Mucosa of stomach (tissue), 1 donor: ENCODE data around the gene GPC4.
"Not testable (repeated sequence)": the region's sequence is repeated elsewhere in the genome, so short reads cannot be mapped to it uniquely, and the experiment has no call there.

ENCODE experiments used
- H3K27me3 ChIP-seq: one replicate; pipeline ENCODE4 v1.7.0; 2013; ENCODE audit warnings: mild to moderate bottlenecking, low read length; ENCODE audit not compliant: control insufficient read depth, insufficient read depth
- H3K36me3 ChIP-seq: one replicate; pipeline ENCODE4 v1.7.0; 2013; ENCODE audit warnings: low read length; ENCODE audit not compliant: control insufficient read depth, insufficient read depth
- H3K4me1 ChIP-seq: one replicate; pipeline ENCODE4 v1.7.0; 2013; ENCODE audit warnings: mild to moderate bottlenecking, low read length; ENCODE audit not compliant: control insufficient read depth, insufficient read depth
- H3K4me3 ChIP-seq: one replicate; pipeline ENCODE4 v1.7.0; 2013; ENCODE audit warnings: low read length
- H3K9ac ChIP-seq: one replicate; pipeline ENCODE4 v1.7.0; 2013; ENCODE audit warnings: mild to moderate bottlenecking, low read length, moderate library complexity
- H3K9me3 ChIP-seq: one replicate; pipeline ENCODE4 v1.7.0; 2013; ENCODE audit warnings: mild to moderate bottlenecking, low read length, moderate library complexity; ENCODE audit not compliant: control insufficient read depth
- donor health status: Pancreatic carcinoma.

The GPC4 gene

DNA sequence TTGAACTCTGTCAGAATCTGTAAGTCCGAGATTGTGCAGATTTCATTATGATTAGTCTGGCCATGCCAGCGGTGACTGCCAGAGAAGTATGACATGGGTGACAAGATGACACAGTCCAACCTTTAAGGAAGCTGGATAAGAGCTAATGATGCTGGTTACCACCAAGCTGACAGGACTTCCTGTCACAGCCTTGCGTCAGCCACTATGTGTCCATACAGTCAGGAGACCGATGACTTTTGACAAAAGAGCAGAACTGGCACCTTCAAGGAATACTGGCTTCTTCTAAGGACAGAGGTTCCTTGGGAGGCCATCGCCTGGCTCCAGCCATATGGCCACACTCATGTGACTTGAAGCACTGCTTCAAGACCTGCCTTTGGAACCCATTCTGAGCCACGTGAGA is 129.9 kb downstream of the GPC4 start:
- no peaks in the 10 kb centered on the region for H3K36me3 ChIP-seq
- no peaks in the 10 kb centered on the region for H3K27me3 ChIP-seq
- H3K9me3 ChIP-seq, result no peaks in the 10 kb centered on the region
- H3K4me3 ChIP-seq, result no peak overlapping the region
- H3K9ac ChIP-seq, result no peak overlapping the region
- no peaks in the 10 kb centered on the region for H3K4me1 ChIP-seq

DNA sequence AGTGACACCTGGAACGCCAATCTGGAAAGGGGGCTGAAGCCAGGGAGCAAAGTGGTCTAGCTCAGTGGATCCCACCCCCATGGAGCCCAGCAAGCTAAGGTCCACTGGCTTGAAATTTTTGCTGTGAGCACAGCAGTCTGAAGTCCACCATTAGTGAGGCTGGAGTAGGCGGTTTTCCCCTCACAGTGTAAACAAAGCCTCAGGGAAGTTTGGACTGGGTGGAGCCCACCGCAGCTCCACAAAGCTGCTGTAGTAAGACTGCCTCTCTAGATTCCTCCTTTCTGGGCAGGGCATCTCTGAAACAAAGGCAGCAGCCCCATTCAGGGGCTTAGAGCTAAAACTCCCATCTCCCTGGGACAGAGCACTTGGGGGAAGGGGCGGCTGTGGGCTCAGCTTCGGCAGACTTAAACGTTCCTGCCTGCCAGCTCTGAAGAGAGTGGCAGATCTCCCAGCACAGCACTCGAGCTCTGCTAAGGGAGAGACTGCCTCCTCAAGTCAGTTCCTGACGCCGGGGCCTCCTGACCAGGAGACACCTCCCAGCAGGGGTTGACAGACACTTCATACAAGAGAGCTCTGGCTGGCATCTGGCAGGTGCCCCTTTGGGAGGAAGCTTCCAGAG is 136.1 kb downstream of the GPC4 start:
- not testable (repeated sequence) for H3K36me3 ChIP-seq, H3K9me3 ChIP-seq, H3K27me3 ChIP-seq, H3K4me3 ChIP-seq, H3K9ac ChIP-seq, H3K4me1 ChIP-seq

DNA sequence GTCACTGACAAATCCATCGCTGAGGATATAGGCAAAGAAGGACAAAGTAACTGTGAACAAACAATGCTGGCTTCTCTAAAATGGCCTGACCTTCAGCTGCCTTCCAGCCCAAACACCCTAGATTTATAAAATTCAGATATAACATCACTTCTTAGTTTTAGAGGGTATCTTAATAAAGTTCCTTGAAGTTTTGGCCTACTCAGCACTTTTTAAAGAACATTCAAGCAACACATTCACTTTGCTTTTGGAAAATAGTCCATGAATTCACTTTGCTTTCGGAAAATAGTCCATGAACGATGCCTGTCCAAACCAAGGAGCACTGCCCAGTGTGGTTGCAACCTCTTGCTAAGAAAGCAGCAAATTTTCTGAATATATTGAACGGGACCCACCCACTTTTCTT is 142.1 kb downstream of the GPC4 start:
- Histone ChIP-seq H3K9ac (no peak overlapping the region), H3K27me3 (no peaks in the 10 kb centered on the region), H3K36me3 (no peaks in the 10 kb centered on the region), H3K9me3 (no peaks in the 10 kb centered on the region), H3K4me1 (no peaks in the 10 kb centered on the region), H3K4me3 (no peak overlapping the region)

DNA sequence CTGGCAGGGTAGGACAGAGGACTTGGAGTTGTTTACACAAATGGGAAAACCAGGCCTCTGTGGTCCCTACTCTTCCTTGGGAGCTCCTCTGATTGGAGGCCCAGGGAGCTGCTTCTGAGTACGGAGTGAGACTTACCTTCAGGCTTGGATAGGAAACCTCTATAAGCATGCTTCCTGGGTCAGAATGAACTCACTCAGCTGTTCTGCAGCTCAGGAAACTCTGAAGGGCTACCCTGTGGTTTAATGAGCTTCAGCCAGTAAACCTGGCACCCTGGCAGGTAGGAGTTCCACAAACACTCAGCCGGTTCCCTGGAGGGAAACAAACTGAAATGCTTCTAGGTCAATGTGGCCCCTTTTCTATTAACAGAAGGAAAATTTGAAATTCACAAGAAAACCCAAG is 146.1 kb downstream of the GPC4 start:
- Histone ChIP-seq H3K27me3 (no peaks in the 10 kb centered on the region), H3K9ac (no peak overlapping the region), H3K36me3 (no peaks in the 10 kb centered on the region), H3K4me1 (no peaks in the 10 kb centered on the region), H3K9me3 (no peaks in the 10 kb centered on the region), H3K4me3 (no peak overlapping the region)

DNA sequence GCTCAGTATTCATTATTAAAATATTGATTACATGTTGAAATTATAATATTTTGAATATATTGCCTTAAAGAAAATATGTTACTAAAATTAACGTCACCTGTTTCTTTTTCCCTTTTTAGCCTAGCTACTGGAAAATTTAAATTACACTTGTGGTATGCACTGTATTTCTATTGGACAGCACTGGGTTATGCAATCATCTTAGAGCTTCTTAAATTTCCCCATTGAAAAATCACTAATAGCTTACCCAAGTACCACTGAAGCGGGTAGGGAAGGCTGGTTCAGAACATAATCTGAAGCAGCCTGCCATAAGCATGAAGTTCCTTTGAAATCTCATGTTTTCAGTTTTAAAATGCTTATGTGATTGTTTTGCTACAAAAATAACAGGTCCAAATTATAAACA is 147.7 kb downstream of the GPC4 start:
- Histone ChIP-seq H3K27me3 (no peaks in the 10 kb centered on the region), H3K4me3 (no peak overlapping the region), H3K9me3 (no peaks in the 10 kb centered on the region), H3K36me3 (no peaks in the 10 kb centered on the region), H3K9ac (no peak overlapping the region), H3K4me1 (no peaks in the 10 kb centered on the region)

DNA sequence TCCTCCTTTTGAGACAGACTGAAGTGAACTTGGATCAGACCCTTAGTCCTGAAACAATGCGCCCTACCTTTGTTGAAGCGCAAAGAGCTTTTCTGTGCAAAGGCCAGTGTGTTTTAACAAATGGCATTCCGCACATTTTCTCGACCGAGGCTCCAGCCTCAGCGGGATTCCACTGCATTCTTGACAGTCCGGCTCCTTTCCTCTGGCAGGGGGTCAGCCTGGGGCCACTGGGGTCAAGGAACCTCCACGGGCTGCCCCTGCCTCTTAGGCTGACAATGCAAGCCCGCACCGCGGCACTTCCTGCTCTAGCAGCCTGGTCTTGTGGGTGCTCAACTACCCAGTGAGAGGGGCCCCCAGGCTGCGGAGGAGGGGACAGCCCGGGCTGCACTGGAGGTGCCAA is 150.0 kb downstream of the GPC4 start:
- Histone ChIP-seq H3K9ac (no peak overlapping the region), H3K4me1 (no peaks in the 10 kb centered on the region), H3K4me3 (no peak overlapping the region), H3K27me3 (no peaks in the 10 kb centered on the region), H3K36me3 (no peaks in the 10 kb centered on the region), H3K9me3 (no peaks in the 10 kb centered on the region)

DNA sequence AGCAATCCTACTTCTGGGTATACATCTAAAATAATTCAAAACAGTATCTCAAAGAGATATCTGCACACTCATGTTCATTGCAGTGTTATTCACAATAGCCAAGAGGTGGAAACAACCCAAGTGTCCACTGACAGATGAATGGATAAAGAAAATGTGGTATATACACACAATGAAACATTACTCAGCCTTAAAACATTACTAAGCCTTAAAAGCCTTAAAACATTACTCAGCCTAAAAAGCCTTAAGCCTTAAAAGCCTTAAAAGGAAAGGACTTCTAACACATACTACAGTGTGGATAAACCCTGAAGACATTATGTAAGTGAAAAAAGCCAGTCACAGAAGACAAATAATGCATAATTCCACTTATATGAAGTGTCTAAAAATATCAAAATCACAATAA is 156.8 kb downstream of the GPC4 start:
- H3K36me3 ChIP-seq, result no peaks in the 10 kb centered on the region
- H3K9me3 ChIP-seq, result no peaks in the 10 kb centered on the region
- no peak overlapping the region for H3K4me3 ChIP-seq
- H3K27me3 ChIP-seq, result no peaks in the 10 kb centered on the region
- no peaks in the 10 kb centered on the region for H3K4me1 ChIP-seq
- H3K9ac ChIP-seq, result no peak overlapping the region

DNA sequence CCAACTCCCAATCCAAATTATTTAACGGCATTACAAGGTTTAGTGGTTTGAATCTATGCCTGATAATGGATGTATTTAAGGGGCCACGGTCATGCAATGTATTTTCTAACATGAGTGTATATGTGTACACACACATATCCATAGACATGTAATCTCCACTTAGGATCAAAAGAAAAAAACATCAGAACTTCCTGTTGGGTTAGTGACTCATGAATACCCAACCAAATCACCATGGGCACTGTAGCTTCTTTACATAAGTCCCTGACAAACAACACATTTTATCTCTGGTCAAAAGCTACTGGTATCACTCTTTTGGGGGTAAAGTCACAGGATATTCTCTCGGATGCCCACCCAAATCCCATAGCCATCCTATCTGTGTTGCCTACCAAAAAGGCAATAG is 160.6 kb downstream of the GPC4 start:
- Histone ChIP-seq H3K9me3 (no peaks in the 10 kb centered on the region), H3K4me3 (no peak overlapping the region), H3K27me3 (no peaks in the 10 kb centered on the region), H3K9ac (no peak overlapping the region), H3K36me3 (no peaks in the 10 kb centered on the region), H3K4me1 (no peaks in the 10 kb centered on the region)

DNA sequence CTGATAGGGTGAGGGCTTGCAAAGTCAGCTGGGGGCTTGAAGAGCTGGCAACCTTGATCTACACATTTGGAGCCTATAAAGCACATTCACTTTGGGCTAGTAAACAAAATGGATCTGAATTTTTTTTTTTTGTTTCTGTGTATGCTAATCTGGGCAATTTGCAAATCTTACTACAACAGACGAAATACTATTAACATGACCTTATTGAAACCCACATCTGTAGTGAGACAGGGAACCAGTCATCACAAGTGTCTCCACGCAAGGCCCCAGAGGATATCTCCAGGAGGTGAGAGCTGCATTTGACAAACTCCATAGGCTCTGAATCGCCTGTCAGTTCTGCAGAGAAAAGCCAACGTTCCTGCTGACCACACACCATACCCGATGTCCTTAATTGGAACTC is 164.1 kb downstream of the GPC4 start:
- no peaks in the 10 kb centered on the region for H3K4me1 ChIP-seq
- no peaks in the 10 kb centered on the region for H3K27me3 ChIP-seq
- H3K9ac ChIP-seq, result no peak overlapping the region
- no peak overlapping the region for H3K4me3 ChIP-seq
- no peaks in the 10 kb centered on the region for H3K36me3 ChIP-seq
- no peaks in the 10 kb centered on the region for H3K9me3 ChIP-seq

DNA sequence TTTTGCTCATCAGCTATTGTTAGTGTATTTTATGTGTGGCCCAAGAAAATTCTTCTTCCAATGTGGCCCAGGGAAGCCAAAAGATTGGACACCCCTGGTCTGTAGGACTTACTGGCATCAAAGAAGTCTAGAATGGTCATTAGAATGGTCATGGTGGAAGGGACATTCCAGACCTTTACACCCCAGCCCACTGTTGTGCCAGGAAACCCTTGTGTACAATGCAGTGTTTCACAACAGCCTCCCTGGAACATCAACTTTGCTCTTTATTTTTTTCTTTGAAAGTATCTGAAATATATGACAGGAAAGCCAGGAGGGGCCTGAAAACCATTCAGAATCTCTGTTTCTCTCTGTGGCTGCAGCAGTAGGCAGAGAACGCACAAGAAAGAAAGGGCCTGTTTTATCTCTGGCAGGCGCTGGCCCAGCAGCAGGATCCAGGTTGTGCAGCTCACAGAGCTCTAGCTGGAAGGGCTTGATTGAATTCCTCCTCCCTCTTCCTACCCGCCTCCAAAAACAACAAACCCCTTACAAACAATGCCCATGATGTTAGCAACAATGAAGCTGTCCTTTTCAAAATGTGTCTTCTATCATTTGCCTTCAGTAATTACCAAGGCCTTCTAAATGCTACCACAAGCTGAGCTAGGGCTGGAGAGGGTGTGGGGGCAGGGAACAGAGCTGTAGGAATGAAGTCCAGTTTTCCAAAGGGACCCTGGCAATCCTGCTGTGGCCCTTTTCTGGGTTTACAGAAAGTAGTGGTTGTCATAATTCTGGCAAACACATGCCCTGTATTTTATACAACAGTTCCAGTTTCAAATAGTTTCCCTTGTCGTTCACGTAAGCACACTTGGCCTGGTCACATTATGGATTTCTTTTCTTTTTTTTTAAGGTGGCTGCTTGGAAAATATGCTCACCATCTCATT is 164.8 kb downstream of the GPC4 start:
- no peaks in the 10 kb centered on the region for H3K27me3 ChIP-seq
- no peaks in the 10 kb centered on the region for H3K9me3 ChIP-seq
- H3K9ac ChIP-seq, result no peak overlapping the region
- H3K4me1 ChIP-seq, result no peaks in the 10 kb centered on the region
- no peak overlapping the region for H3K4me3 ChIP-seq
- no peaks in the 10 kb centered on the region for H3K36me3 ChIP-seq
